ENCODE results near the gene LRRK1.
A peak's percentile ranks its signal among the peaks of the same experiment; 100 is the strongest.

The LRRK1 gene

GRCh38 chr15:101056366-101057334 lies 137.5 kb downstream of the LRRK1 start:
- no peak for ATAC-seq
- no peak for DNase-seq

GRCh38 chr15:101057841-101058407 lies 138.8 kb downstream of the LRRK1 start:
- ATAC-seq (no peak), DNase-seq (no peak)

- DNase-seq (no peak), ATAC-seq (no peak)
Measured at GRCh38 chr15:101058735-101059134, 139.6 kb downstream of the LRRK1 start.

DNA sequence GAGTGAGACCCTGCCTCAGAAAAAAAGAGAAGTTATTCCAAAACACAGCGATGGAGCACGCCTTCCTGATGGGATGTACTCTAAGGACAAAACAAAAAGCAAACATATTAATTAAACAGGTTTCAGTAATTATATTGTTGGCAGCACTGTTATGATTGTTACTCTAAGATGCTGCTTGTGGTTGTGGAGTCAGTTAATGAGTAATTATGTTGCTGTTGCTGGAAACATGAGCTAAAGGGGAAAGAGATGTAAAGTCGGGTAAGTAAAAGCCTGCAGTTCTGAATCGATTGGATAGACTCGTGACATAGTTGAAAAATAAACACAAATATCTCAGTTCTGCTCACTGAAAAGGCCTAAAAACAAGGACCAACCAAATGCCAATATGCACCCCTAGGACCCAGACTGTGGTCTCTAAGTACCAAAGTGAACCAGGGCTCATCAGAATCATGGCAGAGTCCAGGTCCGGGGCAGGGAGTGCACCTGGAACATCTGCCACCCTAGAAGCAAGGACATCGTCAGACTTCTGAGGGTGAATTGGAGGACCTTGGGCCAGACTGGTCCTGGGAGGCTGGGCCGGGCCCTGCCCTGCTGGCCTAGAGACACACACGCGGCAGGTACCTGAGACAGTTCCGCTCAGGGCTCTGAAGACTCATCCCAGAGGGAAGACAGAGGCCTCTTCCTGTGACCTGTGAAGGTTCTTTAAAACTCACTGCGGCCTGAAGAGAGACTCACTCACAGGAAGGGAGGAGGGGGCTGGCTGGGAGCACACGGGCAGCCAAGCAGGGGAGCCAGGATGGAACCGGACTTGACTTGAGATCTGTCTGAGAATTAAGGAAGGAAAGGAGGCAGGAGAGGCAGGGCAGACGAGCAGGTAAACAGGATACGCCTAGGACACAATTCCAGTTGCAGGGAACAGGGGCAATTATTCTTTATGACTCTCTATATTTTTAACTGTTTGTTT lies 140.5 kb downstream of the LRRK1 start:
- ATAC-seq = no peak
- no peak for DNase-seq

GRCh38 chr15:101060576-101061551 lies 141.7 kb downstream of the LRRK1 start:
- ATAC-seq (peak; percentile 19), DNase-seq (no peak)

DNA sequence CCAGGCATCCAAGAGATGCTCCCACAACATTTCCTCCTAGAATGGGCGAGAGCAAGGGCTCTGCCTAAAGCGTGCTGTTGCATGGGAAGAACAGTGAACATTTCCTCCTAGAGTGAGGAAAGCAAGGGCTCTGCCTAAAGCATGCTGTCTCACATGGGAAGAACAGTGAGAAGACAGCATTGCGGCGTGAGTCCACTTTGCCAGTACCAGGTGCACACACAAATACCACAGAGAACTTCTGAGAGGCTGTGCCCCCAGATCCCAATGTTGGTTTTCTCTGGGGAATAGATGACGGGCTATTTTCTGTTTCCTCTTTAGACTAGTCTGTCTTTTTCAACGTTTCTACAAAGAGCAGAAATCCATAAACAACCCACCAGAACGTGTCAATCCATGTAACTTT lies 142.9 kb downstream of the LRRK1 start:
- ATAC-seq = no peak

DNA sequence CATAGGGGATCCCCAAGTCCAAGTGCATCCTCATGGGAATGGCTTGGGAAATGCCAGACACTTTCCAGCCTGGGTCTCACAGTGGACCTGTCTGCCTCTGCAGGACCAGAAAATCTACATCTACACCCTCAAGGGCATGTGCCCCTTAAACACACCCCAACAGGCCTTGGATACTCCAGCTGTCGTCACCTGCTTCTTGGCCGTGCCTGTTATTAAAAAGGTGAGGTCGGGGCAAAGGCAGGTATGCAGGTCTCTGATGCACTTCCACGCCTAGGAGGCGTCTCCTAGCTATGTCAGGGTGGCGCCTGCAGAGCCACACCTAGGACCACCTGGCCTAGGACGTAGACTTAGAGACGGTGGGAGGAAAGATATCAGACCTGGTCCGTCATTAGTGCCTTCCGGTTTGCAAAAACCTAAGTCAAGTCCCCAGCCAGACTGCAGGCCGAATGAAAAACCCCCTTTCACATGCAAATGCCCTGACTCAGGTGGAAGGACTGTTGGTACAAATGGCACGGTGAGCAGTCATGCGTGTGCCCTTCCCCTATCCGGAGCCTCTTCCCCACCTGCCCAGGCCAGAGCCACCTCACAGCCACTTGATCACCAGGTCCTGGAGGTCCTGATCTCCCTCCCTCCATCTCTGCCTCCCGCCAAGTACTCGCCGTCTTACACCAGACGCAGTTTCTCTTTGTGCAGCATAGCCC lies 143.5 kb downstream of the LRRK1 start:
- DNase-seq = no peak
- ATAC-seq = no peak

More for the DNA sequence above, 142.9 kb downstream of the LRRK1 start:
- no peak for DNase-seq

DNA sequence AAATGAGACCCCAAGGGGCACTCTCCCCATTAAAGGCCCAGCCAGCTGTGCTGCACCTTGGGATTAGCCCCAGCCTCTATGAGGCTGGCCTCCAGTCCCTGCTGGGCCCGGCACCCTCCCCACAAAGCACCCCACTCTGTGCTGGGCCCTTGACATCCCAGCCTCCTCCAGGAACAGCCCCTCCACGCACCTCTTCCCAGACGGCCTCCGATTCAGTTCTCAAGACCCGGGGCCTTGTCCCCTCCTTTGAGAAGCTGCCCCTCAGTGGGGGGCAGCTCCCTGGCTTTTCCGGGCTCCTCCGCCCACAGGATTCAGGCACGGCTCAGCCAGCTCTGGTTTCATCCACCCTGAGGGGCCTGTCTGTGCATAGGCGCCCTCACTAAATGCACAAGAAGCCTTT lies 144.1 kb downstream of the LRRK1 start:
- ATAC-seq (no peak), DNase-seq (no peak)

DNA sequence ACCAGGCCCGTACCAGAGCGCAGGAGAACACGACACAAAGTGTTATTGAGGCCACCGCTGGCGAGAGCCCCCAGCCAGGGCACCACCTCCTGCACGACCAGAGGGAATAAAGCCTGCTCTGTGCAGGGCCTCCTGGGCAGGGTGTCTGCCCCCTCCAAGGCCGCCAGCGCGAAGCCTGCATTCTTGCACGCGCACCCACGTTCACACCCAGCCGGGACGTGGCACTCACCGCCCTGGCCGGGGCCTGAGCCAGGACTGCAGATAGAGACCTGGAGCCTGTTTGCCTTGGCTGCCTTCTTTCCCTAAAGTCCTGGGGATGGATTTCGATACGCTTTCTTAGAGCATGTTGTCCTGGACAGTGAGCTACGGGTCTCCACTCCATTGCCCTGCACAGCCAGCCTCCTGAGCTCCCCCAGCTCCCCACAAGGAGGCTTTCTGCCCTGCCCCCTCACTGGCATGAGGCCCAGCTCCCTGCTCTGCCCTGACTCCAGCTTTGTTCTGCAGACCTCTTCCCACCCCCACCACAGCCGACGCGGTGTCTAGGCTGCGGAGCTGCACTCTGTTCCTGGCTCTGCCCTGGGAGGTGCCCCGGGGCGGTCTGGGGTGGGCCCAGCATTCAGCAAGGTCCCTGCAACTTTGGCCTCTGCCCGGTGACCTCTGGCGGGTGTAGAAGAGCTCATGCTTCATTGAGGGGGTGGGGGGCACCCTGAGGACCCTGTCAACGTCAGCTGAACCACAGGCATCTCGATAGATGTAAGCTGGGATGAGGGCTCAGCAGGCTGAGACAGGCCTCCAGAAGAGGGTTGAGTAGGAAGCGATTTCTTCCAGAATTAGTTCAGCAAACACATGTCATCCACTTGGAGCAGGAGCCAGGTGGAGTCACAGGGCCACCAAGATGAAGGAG lies 145.0 kb downstream of the LRRK1 start:
- no peak for DNase-seq
- no peak for ATAC-seq

- no peak for DNase-seq
Measured at GRCh38 chr15:101064795-101065569, 145.8 kb downstream of the LRRK1 start.

DNA sequence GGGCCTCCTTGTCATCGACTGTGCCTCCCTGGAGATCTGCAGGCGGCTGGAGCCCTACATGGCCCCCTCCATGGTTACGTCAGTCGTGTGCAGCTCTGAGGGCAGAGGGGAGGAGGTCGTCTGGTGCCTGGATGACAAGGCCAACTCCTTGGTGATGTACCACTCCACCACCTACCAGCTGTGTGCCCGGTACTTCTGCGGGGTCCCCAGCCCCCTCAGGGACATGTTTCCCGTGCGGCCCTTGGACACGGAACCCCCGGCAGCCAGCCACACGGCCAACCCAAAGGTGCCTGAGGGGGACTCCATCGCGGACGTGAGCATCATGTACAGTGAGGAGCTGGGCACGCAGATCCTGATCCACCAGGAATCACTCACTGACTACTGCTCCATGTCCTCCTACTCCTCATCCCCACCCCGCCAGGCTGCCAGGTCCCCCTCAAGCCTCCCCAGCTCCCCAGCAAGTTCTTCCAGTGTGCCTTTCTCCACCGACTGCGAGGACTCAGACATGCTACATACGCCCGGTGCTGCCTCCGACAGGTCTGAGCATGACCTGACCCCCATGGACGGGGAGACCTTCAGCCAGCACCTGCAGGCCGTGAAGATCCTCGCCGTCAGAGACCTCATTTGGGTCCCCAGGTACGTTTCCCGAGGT lies 146.5 kb downstream of the LRRK1 start:
- DNase-seq (no peak), ATAC-seq (no peak)

More at GRCh38 chr15:101064795-101065569, 145.8 kb downstream of the LRRK1 start:
- no peak for ATAC-seq

GRCh38 chr15:101066501-101067408 lies 147.6 kb downstream of the LRRK1 start:
- no peak for DNase-seq
- ATAC-seq = no peak

DNA sequence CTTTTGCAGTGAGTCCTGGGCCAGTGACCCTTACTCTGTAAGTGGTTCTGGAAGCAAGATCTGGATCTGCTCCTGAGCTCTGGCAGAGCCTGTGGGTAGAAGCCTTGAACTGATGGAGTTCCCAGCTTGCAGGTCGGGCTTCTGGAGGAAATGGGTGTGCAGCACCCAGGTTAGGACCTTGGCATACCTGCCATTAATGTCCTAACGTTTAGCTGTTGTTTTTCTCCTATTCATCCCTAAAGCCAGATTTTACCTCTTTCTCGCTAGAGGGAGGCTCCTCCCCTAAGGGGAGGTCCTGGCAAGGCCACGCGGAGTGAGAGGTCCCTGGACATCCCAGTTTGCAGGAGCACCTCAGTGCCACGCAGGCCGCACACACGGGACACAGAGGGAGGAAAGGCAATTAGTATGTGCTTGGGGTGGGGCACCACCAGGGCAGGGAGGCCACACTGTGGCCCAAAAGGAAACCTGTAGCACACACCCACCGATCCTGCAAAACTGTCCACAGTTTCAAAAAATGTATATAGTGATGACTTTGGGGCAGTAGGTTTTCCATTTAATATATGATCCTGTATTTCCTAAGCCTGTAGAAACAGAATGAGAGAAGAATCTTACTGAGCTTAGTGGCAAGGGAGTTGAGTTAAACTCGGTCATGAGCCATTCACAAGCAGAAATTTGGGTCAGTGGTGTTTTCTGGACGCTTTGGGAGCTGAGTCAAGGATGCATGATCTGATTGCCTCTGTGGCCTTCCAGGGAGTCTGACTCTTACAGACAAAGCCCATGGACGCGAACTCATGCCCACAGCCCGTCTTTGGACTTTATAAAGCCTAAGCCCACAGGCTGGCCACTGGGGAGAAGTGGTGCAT lies 148.7 kb downstream of the LRRK1 start:
- no peak for DNase-seq
- ATAC-seq = no peak

DNA sequence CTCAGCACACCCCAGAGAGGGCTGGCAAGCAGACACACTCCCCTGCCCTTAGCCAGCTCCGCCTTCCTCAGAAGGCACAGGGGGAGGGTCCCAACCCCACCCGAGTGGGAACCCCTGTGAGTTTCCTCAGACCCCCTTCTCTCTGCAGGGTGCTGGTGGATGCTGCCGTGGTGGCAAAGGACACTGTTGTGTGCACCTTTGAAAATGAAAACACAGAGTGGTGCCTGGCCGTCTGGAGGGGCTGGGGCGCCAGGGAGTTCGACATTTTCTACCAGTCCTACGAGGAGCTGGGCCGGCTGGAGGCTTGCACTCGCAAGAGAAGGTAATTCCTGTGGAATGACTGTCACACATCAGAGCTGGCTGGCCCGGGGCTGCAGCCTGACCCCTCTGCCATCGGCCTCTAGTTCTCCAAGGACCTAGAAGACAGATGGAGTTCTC lies 149.4 kb downstream of the LRRK1 start:
- DNase-seq (no peak), ATAC-seq (no peak)

DNA sequence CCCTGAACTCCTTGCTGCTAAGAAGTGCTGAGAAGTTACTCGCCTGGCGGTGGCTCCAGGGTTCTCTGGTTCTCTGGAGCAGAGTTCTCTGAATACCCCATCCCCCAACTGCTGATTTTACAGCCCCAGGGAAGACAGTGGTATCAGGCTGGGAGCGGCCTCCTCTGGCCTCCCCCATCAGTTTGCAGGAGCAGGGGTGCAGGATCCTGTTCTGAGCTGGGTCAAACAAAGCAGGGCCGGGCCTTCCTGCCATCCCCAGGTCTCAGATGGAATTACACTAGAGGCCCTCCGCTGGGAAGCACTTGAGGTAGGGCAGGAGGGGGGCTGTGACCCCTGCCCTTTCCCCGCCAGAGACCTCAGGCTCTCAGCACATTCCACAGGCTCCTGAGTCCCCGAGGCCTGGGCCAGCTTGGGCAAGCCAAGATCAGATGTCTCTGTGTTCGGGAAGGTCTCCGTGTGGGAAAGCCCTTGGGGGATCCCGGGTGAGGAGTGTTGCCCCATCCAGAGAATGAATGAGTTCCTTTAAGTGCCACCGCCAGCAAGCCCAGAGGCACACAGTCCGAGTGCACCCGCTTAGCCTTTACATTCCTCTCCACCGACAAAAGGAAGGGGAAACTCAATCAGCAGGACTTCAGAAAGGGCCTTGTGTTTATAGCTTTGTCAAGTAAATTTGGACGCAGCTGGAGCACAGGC lies 149.9 kb downstream of the LRRK1 start:
- ATAC-seq = no peak
- DNase-seq = no peak

DNA sequence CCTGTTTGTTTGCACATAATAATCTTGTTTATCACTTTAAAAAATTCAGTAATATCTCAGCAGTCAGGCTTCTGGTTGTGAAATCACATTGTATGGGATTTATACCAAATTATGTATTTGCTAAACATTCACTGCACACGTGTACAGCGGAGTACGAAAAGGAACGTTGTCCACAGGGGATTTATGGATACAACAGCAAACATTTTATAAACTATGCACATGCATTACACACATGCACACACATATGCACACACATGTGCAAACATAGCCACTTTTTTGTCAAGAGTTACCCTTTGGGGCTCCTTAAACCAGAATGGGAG lies 150.5 kb downstream of the LRRK1 start:
- DNase-seq = no peak

More for the DNA sequence above, 150.5 kb downstream of the LRRK1 start:
- no peak for ATAC-seq

Data from stimulated activated naive CD8-positive, alpha-beta T cell treated with anti-CD3 and anti-CD28 coated beads, Interleukin-15, Interleukin-2, amounts not matched to agents 100 U/mL and 50 U/mL, for 24 hours (primary cell).